Transverse colon (tissue), 4 donors: ENCODE measurements around the gene PHACTR2.

Source experiments
- EP300 ChIP-seq: sonication (generic); formaldehyde crosslinking; IDR thresholded peaks from one replicate; pipeline ENCODE4 v1.6.1; 2017; ENCODE audit warnings: antibody characterized with exemption, low read depth
- POLR2A ChIP-seq: fragments of 450-650 bp; IDR thresholded peaks from one replicate; pipeline ENCODE4 v1.6.1; 2016; ENCODE audit warnings: antibody characterized with exemption, mild to moderate bottlenecking, moderate library complexity
- POLR2AphosphoS5 ChIP-seq, 3 donors: sonication (generic); formaldehyde crosslinking; IDR thresholded peaks; one replicate each; pipeline ENCODE4 v1.6.1; 2016; ENCODE audit warnings: antibody characterized with exemption in 3 of 3
- TF ChIP-seq, protein P1 (sequence below), 5 experiments: fragments of 200-600 bp in 3 of 5; fragments of 450-650 bp in 2 of 5; sonication (generic) in 3 of 5; IDR thresholded peaks; 1 replicate in 2 of 5; 2 replicates in 3 of 5; pipeline ENCODE4 v1.5.1; 2016 to 2017; ENCODE audit warnings: antibody characterized with exemption in 5 of 5, inconsistent platforms in 3 of 5, mild to moderate bottlenecking in 2 of 5, moderate library complexity in 1 of 5

- TF ChIP-seq, protein P1, sequence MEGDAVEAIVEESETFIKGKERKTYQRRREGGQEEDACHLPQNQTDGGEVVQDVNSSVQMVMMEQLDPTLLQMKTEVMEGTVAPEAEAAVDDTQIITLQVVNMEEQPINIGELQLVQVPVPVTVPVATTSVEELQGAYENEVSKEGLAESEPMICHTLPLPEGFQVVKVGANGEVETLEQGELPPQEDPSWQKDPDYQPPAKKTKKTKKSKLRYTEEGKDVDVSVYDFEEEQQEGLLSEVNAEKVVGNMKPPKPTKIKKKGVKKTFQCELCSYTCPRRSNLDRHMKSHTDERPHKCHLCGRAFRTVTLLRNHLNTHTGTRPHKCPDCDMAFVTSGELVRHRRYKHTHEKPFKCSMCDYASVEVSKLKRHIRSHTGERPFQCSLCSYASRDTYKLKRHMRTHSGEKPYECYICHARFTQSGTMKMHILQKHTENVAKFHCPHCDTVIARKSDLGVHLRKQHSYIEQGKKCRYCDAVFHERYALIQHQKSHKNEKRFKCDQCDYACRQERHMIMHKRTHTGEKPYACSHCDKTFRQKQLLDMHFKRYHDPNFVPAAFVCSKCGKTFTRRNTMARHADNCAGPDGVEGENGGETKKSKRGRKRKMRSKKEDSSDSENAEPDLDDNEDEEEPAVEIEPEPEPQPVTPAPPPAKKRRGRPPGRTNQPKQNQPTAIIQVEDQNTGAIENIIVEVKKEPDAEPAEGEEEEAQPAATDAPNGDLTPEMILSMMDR (IDR thresholded peaks at IDR 0.05), result no peak
- no peak for TF ChIP-seq POLR2AphosphoS5 (IDR thresholded peaks at IDR 0.05)
- TF ChIP-seq POLR2A, result no peak
- no peak for TF ChIP-seq EP300
Observed at GRCh38 chr6:143732536-143732935, 54.8 kb downstream of the PHACTR2 start.
